Measurements from ENCODE around the gene BCKDHA.

GRCh38 chr19:41421973-41422372 is 24.4 kb downstream of the BCKDHA start:
- TF ChIP-seq CTCF (IDR thresholded peaks at IDR 0.05; ENCODE audit: insufficient read depth, low read length) (no peak), REST (IDR thresholded peaks at IDR 0.05; ENCODE audit: insufficient replicate concordance, low read depth) (no peak), POLR2AphosphoS5 (IDR thresholded peaks at IDR 0.05; ENCODE audit: low read depth) (no peak), GABPA (IDR thresholded peaks at IDR 0.05; ENCODE audit: low read depth) (no peak), SPI1 (IDR thresholded peaks at IDR 0.05; ENCODE audit: borderline replicate concordance, low read depth) (no peak)
